Transverse colon (tissue), 4 donors: ENCODE results near the gene ADAMTS4.

Experiments used
- POLR2A ChIP-seq: fragments of 450-650 bp; IDR thresholded peaks from one replicate; pipeline ENCODE4 v1.6.1; 2016; ENCODE audit warnings: antibody characterized with exemption, mild to moderate bottlenecking, moderate library complexity
- POLR2AphosphoS5 ChIP-seq, 3 donors: sonication (generic); formaldehyde crosslinking; IDR thresholded peaks; one replicate each; pipeline ENCODE4 v1.6.1; 2016; ENCODE audit warnings: antibody characterized with exemption in 3 of 3
- TF ChIP-seq, protein P1 (sequence below), 5 experiments: fragments of 200-600 bp in 3 of 5; fragments of 450-650 bp in 2 of 5; sonication (generic) in 3 of 5; IDR thresholded peaks; 1 replicate in 2 of 5; 2 replicates in 3 of 5; pipeline ENCODE4 v1.5.1; 2016 to 2017; ENCODE audit warnings: antibody characterized with exemption in 5 of 5, inconsistent platforms in 3 of 5, mild to moderate bottlenecking in 2 of 5, moderate library complexity in 1 of 5

- TF ChIP-seq, protein P1, sequence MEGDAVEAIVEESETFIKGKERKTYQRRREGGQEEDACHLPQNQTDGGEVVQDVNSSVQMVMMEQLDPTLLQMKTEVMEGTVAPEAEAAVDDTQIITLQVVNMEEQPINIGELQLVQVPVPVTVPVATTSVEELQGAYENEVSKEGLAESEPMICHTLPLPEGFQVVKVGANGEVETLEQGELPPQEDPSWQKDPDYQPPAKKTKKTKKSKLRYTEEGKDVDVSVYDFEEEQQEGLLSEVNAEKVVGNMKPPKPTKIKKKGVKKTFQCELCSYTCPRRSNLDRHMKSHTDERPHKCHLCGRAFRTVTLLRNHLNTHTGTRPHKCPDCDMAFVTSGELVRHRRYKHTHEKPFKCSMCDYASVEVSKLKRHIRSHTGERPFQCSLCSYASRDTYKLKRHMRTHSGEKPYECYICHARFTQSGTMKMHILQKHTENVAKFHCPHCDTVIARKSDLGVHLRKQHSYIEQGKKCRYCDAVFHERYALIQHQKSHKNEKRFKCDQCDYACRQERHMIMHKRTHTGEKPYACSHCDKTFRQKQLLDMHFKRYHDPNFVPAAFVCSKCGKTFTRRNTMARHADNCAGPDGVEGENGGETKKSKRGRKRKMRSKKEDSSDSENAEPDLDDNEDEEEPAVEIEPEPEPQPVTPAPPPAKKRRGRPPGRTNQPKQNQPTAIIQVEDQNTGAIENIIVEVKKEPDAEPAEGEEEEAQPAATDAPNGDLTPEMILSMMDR (IDR thresholded peaks at IDR 0.05), result no peak
- TF ChIP-seq POLR2A, result no peak
- TF ChIP-seq POLR2AphosphoS5 (IDR thresholded peaks at IDR 0.05), result no peak
These were observed 33.8 kb downstream of the ADAMTS4 start for GRCh38 chr1:161164901-161165610.
